Activated T-cell treated with anti-CD3 and anti-CD28 coated beads, Interleukin-2, amount 50 U/mL, for 72 hours (primary cell): ENCODE measurements around the gene KANK3. TPM values are rescaled to one million over a fixed set of nuclear protein-coding genes. Genes with fewer than 3 reads are reported as not detected.
"Not testable (repeated sequence)": the region's sequence is repeated elsewhere in the genome, so short reads cannot be mapped to it uniquely, and the experiment has no call there.

Experiments
- ATAC-seq, 2 donors: fragments of 150-1000 bp; cut with Tn5 transposase; replicated peaks in 1 of 2; 2 replicates each; pipeline ENCODE4 v1.10.0; 2021; ENCODE audit warnings: moderate library complexity in 2 of 2, mild to moderate bottlenecking in 1 of 2
- DNase-seq, 2 donors: peaks; one replicate each; pipeline ENCODE4 v3.0.0; 2021 to 2022; ENCODE audit warnings: mixed read lengths in 1 of 2
- H3K27ac Mint-ChIP-seq: one replicate; pipeline ENCODE4 v1.8.0; 2022; ENCODE audit warnings: mild to moderate bottlenecking, moderate library complexity, mixed read lengths
- H3K27me3 Mint-ChIP-seq: one replicate; pipeline ENCODE4 v1.8.0; 2022; ENCODE audit warnings: low read depth, mixed read lengths
- H3K36me3 Mint-ChIP-seq, 2 donors: one replicate each; pipeline ENCODE4 v1.8.0; 2022; ENCODE audit warnings: mixed read lengths in 2 of 2, mild to moderate bottlenecking in 1 of 2; ENCODE audit not compliant: insufficient read depth in 2 of 2
- H3K4me1 Mint-ChIP-seq: one replicate; pipeline ENCODE4 v1.8.0; 2022; ENCODE audit warnings: low read depth, mixed read lengths
- H3K4me3 Mint-ChIP-seq, 2 donors: one replicate each; pipeline ENCODE4 v1.8.0; 2022; ENCODE audit warnings: mild to moderate bottlenecking in 2 of 2, mixed read lengths in 2 of 2, moderate library complexity in 2 of 2
- H3K9me3 Mint-ChIP-seq, 2 donors: one replicate each; pipeline ENCODE4 v1.8.0; 2022; ENCODE audit warnings: mixed read lengths in 2 of 2
- total RNA-seq, 2 donors: library from RNA; stranded (reverse); gene quantifications; one replicate each; pipeline ENCODE4 v1.2.3, GENCODE V29; 2022

The KANK3 gene
- total RNA-seq, 2 donors from 2014 or later: 0.99 to 1.6 TPM

DNA sequence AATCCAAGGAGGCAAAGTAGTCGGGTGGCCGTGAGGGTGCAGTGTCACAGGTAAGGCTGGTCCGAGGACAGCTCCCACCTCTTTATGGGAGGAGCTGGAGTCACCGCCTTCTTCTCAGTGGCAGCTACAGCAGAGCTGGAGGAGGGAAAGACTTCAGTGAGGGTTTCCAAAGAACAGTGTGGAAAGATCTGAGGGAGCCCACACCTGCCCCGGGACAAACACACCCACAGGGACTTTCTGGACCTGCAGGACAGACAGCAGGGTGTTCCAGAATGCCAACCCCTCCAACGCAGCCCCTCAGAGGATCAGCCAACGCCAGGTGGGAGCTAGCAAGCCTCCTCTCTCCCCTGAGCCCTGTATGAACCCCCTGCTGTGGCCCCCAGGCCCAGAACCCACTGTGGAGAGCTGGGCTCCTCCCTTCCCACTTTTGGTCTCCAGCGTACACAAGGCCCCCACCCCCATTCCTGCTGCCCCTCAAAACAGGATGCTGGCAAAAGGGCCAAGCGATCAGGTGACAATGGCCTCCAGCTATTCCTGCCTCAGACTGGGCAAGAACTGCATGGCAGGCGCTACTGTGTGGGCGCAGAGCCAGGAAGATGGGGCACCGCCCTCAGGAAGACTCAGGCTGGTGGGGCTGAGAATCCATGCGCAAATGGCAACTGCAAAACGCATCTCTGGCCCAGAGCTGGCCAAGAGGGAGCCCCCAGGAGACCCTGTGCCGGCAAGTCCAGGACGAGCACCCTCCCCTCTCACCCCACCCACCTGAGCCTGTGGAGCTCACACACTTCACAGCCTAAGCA is 31.4 kb downstream of the KANK3 start:
- Mint-ChIP-seq H3K4me3 (no peak overlapping the region), H3K4me1 (peaks cover 25% of the 10 kb centered on the region), H3K27ac (no peak overlapping the region), H3K9me3 (no peaks in the 10 kb centered on the region), H3K27me3 (no peaks in the 10 kb centered on the region), H3K36me3 (peaks cover 3 to 7% of the 10 kb centered on the region in 2 donors)
- no peak for ATAC-seq
- no peak for DNase-seq

DNA sequence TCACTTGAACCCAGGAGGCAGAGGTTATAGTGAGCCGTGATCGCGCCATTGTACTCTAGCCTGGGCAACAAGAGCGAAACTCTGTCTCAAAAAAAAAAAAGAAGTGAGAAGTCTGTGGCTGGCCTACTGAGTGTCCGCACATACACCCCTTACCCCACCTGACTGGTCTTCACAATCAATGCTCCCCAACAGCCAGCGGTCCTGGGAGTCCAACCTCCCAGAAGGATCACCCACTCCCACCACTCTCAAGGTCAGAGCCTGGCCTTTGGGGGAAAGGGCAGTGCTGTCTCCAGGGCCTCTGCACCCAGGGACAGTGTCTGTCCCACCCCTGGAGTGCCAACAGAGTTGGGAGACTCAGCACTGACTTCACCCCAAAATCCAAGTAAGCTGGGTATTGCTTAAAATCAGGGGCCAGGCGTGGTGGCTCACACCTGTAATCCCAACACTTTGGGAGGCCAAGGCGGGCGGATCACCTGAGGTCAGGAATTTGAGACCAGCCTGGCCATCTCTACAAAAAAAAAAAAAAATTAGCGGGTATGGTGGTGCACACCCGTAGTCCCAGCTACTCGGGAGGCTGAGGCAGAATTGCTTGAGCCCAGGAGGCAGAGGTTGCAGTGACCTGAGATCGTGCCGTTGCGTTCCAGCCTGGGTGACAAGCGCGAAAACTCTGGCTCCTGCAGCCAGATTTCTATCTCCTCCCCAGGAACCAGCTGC is 32.6 kb downstream of the KANK3 start:
- ATAC-seq (no peak), DNase-seq (peak in 1 of 2 donors; percentile 0)
- H3K4me1 Mint-ChIP-seq: peaks cover 35% of the 10 kb centered on the region
- no peak overlapping the region for H3K4me3 Mint-ChIP-seq
- no peaks in the 10 kb centered on the region for H3K27me3 Mint-ChIP-seq
- no peak overlapping the region for H3K27ac Mint-ChIP-seq
- H3K36me3 Mint-ChIP-seq: peaks cover 3% of the 10 kb centered on the region in 2 donors
- no peaks in the 10 kb centered on the region for H3K9me3 Mint-ChIP-seq

DNA sequence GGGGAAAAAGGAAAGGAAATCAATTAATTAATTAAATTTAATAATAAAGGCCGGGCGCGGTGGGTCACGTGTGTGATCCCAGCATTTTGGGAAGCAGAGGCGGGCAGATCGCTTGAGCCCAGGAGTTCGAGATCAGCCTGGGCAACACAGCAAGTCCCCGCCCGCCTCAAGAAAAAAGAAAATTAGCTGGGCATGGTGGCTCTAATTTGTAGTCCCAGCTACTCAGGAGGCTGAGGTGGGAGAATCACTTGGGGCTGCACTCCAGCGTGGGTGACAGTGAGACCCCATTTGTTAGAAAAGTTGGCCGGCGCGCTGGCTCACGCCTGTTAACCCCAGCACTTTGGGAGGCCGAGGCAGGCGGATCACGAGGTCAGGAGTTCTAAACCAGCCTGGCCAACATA is 34.2 kb downstream of the KANK3 start:
- Mint-ChIP-seq H3K27ac (peak overlapping the region; percentile 96), H3K4me3 (peak overlapping the region; percentile 80 to 96), H3K27me3 (no peaks in the 10 kb centered on the region), H3K36me3 (peaks cover 2 to 3% of the 10 kb centered on the region in 2 donors), H3K9me3 (no peaks in the 10 kb centered on the region), H3K4me1 (peaks cover 35% of the 10 kb centered on the region)
- ATAC-seq: no peak
- peak in 1 of 2 donors; percentile 0 for DNase-seq

DNA sequence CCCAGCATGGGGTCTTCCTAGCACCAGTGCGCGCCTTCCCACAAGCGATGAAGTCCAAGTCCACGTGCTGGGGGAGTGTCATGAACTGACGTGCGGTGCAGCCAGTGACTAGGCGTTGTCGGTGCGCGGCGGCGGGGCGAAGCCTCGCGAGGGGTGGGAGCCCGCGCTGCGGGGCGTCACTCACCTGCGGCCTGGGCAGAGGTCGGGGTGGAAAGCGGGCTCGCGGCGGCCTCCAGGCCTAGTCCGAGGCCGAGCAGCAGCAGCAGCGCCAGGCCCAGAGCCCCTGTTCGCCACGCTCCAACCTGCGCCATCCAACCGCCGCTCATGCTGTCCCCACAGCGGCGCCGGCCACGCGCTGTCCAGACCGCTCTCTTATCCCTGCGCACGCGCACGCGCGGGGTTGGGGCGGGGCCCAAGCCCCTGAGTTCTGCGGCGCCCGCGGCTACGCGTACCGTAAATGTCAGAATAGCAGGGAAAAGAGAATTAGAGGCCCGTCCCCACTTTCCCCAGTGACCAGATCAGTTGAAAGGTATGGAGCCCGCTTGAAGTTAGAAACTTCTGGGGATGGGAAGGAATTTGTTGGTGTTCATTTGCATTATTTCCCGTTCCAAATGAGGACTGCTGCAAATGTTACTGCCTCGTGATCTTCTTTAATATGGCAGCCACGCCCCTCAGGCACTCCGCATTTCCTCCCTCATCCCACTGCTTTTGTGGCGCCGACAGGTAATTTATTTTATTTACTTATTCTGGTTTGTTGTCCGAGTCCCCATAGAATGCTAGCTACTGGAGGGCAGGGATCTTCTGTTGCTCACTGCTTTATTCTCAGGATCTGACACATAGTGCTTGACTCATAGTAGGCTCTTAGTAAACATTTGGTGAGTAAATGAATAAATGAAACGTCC is 34.8 kb downstream of the KANK3 start, which contains the start of gene CD320:
Gene CD320 (minus strand): TSS at position 394 of the 902 bp plus-strand sequence. CDS start 68 bp downstream, at position 326.
- H3K4me1 Mint-ChIP-seq: peaks cover 35% of the 10 kb centered on the region
- peaks cover 2 to 3% of the 10 kb centered on the region in 2 donors for H3K36me3 Mint-ChIP-seq
- ATAC-seq (peak; percentile 92 to 93), DNase-seq (peak; percentile 91 to 93)
- no peaks in the 10 kb centered on the region for H3K9me3 Mint-ChIP-seq
- H3K27me3 Mint-ChIP-seq: no peaks in the 10 kb centered on the region
- peak within 1 kb of the TSS; percentile 96 for H3K27ac Mint-ChIP-seq
- H3K4me3 Mint-ChIP-seq: peak within 1 kb of the TSS; percentile 80 to 96

DNA sequence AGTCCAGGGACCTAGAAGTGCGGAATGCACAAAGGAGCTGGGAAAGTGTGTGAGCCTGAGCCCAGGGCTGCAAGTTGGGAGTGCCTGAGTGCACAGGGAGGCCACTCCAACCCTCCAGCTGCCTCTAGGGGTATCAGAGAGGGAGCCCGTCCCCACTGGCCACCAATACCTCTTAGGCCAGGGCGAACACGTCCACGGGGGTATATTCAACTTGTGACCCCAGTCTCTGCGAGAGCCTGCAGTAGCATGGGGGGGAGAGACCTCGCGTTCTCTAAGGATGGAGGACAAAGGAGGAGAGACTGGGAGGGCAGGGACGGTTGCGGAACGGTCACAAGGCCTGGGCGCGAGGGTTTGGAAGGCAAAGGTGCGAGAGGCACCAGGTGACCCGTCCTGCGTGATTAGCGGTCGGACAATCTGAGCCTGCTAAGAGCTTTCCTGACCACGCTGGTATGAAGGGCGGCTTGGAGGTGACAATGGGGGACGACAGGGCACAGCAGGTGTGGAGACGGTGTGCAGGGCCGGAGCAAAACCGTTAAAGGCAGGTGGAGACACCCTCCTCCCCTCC is 35.6 kb downstream of the KANK3 start:
- H3K4me1 Mint-ChIP-seq: peaks cover 35% of the 10 kb centered on the region

DNA sequence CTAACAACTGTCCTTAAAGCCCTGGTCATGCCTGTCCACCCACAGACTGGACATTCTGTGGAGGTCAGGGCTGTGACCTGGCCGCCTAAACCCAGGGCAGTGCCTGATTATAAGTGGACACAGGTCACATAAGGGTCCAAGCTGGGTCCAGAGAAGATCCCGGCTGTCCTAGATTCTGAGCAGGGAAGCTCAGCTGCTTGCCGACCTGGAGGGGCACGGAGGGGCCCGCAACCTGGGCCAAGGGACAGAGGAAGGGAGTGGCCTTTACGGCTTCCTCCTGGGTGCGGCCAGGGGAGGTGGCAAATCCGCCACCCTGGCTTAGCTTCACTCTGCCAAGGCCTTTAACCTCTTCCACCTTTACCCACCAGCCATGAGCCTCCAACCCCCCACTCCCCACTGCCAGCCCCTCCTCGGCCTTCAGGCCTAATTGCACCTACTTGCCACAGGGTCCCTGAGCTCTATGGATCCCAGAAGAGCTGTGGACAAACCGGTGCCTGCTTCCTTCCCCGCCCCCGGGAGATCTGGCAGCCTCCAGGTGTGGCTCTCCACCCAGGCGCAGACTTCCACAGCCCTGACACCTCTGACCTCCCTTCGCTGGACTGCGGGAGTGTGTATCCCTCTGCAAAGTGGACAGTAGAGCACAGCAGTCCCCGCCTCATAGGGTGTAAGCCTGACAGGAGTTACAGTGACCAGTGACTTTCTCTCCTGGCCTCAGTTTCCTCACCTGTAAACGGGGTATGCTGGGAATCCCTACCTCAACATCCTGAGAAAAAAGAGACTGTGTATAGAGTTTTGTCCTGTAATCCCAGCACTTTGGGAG is 36.6 kb downstream of the KANK3 start:
- Mint-ChIP-seq H3K27me3 (no peaks in the 10 kb centered on the region), H3K4me3 (peak overlapping the region; percentile 80 to 96), H3K27ac (peak overlapping the region; percentile 89), H3K36me3 (peaks cover 2 to 3% of the 10 kb centered on the region in 2 donors), H3K4me1 (peaks cover 35% of the 10 kb centered on the region), H3K9me3 (no peaks in the 10 kb centered on the region)
- no peak for ATAC-seq
- peak in 1 of 2 donors; percentile 1 for DNase-seq

More for the DNA sequence above, 35.6 kb downstream of the KANK3 start:
- no peaks in the 10 kb centered on the region for H3K9me3 Mint-ChIP-seq
- no peaks in the 10 kb centered on the region for H3K27me3 Mint-ChIP-seq
- H3K27ac Mint-ChIP-seq: peak overlapping the region; percentile 89
- no peak for ATAC-seq
- H3K4me3 Mint-ChIP-seq: peak overlapping the region; percentile 80 to 96
- DNase-seq: peak in 1 of 2 donors; percentile 13
- peaks cover 2 to 3% of the 10 kb centered on the region in 2 donors for H3K36me3 Mint-ChIP-seq

DNA sequence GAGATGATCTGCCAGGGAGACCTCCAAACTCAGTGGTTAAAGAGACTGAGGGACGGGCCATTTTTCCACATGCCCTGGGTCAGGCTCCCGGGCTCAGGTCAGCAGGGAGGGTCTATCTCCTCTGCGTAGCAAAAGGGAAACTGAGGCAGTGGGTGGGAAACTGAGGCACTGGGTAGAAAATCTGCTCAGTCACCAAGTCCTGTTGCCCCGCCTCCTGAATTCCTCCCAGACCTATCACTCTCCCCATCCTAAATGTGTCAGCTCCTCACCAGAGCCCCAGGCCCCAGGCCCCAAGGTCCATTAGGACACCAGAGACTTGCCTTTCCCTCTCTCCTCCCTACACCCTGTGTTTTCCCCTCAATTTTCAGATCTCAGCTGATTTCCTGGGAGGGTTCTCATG is 37.3 kb downstream of the KANK3 start:
- no peaks in the 10 kb centered on the region for H3K9me3 Mint-ChIP-seq
- no peak for DNase-seq
- H3K36me3 Mint-ChIP-seq: peaks cover 2 to 3% of the 10 kb centered on the region in 2 donors
- H3K4me1 Mint-ChIP-seq: peaks cover 35% of the 10 kb centered on the region
- H3K27me3 Mint-ChIP-seq: no peaks in the 10 kb centered on the region
- H3K4me3 Mint-ChIP-seq: no peak overlapping the region
- ATAC-seq: no peak
- H3K27ac Mint-ChIP-seq: no peak overlapping the region

DNA sequence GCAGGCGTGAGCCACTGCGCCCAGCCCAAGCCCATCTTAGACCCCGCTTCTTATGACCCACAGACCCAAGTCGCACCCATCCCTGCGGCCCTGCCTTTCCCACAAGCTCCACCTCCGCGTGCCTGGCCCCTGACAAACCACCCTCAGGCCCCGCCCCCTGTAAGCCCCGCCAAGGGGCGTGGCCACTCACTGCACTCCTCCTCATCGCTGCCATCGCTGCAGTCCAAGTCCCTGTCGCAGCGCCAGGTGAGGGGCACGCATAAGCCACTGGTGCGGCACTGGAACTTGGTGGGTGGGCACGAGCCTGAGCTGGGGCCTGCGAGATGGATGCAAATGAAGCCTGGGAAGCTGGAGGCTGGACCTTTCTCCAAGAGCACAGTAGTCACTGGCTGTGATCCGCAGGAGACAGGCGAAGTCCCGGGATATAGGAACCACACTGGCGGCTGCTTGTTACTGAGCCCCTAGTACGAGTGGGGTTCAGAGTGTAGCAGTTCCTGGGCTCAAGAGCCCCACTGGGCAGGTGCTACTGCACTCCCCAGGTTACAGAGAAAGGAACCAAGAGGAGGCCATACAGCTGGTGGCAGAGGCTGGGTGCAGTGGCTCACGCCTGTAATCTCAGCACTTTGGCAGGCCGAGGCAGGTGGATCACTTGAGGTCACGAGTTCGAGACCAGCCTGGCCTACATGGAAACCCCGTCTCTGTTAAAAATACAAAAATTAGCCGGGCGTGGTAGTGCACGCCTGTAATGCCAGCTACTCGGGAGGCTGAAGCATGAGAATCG is 38.0 kb downstream of the KANK3 start:
- no peaks in the 10 kb centered on the region for H3K27me3 Mint-ChIP-seq
- no peaks in the 10 kb centered on the region for H3K9me3 Mint-ChIP-seq
- no peak overlapping the region for H3K4me3 Mint-ChIP-seq
- no peak overlapping the region for H3K27ac Mint-ChIP-seq
- ATAC-seq: no peak
- H3K4me1 Mint-ChIP-seq: peaks cover 35% of the 10 kb centered on the region
- peaks cover 2 to 3% of the 10 kb centered on the region in 2 donors for H3K36me3 Mint-ChIP-seq
- DNase-seq: peak; percentile 38 to 40

DNA sequence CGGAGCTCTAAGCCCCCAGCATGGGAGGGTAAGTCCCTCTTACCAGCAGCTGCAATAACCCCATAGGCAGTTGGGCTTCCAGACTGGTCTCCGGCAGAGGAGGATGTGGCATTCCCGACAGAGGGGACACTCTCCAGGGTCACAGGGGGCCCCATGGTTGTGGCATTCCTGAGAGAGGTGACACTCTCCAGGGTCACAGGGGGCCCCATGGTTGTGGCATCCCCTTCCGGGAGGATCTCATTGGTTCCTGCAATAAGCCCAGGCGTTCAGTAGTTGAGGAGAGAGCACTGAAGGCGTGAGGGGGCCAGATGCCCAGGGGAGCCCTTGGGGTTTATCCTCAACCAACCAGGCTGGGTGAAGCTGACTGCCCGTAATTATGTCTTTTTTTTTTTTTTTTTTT is 40.3 kb downstream of the KANK3 start:
- H3K27me3 Mint-ChIP-seq: no peaks in the 10 kb centered on the region
- no peak for ATAC-seq
- H3K4me1 Mint-ChIP-seq: peaks cover 20% of the 10 kb centered on the region
- H3K36me3 Mint-ChIP-seq: no peaks in the 10 kb centered on the region
- no peak overlapping the region for H3K4me3 Mint-ChIP-seq
- DNase-seq: no peak
- no peak overlapping the region for H3K27ac Mint-ChIP-seq
- no peaks in the 10 kb centered on the region for H3K9me3 Mint-ChIP-seq

DNA sequence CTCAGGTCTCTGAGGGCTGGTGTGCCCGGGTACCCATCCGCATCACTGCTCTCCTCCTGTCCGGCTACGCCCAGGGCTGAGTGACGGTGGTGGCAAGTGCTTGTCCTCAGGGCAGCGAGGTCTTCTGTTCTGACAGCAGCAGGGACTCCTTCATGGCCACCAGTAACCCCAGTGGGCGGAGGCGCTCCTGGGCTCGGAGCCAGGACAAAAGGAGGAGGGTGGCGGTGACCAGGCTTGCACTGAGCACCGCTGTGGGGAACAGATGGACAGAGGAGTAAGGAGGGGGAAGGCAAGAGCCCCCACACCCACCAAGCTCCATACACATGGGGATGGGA is 40.7 kb downstream of the KANK3 start:
- H3K9me3 Mint-ChIP-seq: no peaks in the 10 kb centered on the region
- no peaks in the 10 kb centered on the region for H3K27me3 Mint-ChIP-seq
- H3K4me3 Mint-ChIP-seq: no peak overlapping the region
- H3K36me3 Mint-ChIP-seq: no peaks in the 10 kb centered on the region
- no peak overlapping the region for H3K27ac Mint-ChIP-seq
- H3K4me1 Mint-ChIP-seq: peaks cover 16% of the 10 kb centered on the region
- no peak for ATAC-seq
- no peak for DNase-seq

DNA sequence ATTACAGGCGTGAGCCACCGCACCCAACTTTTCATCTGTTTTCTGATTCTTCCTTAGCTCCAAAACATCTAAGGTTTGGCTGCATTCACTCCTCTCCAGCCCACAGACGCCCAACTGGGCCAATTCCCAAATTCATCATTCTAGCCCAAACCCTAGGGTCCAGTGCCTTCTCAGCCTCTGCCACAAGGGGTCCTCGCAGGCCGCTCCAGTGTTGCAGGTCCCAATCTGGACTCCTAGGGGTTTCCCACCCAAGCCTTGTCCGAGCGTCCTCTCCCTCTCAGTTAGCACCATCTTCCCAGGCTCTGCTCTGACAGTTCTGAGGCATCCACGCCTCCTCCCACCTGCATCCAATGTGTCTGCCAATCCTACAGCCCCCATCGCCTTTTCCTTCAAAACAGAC is 51.7 kb downstream of the KANK3 start:
- H3K4me3 Mint-ChIP-seq, H3K27me3 Mint-ChIP-seq, H3K4me1 Mint-ChIP-seq, DNase-seq, H3K36me3 Mint-ChIP-seq, H3K27ac Mint-ChIP-seq, H3K9me3 Mint-ChIP-seq: not testable (repeated sequence)
- peak; percentile 49 to 55 for ATAC-seq
